A673 (cell line): ENCODE results near the gene IL17A. TPM values are rescaled to one million over a fixed set of nuclear protein-coding genes. Genes with fewer than 3 reads are reported as not detected.

Source experiments
- BruUV-seq: library from RNA; stranded (reverse); fragments of 400-500 nt; replicated peaks from 2 replicates; lab custom pipeline; 2021; lab: Mats Ljungman, UMichigan
- CTCF ChIA-PET: fragments of 300-600 bp; sonication (Branson Sonifier 250); formaldehyde crosslinking; loops from one replicate; lab custom pipeline; 2022; ENCODE audit warnings: antibody characterized with exemption; lab: Charles Lee
- POLR2A ChIA-PET: fragments of 300-600 bp; sonication (Branson Sonifier 250); formaldehyde crosslinking; loops from one replicate; lab custom pipeline; 2022; ENCODE audit warnings: antibody characterized with exemption; ENCODE audit not compliant: low non-redundant PET; lab: Charles Lee
- DNase-seq: peaks from one replicate; pipeline ENCODE4 v3.0.0-alpha.2; 2015; ENCODE audit warnings: low spot score
- H3K27ac ChIP-seq: fragments of 200-600 bp; sonication (generic); 2 replicates; pipeline ENCODE4 v1.5.1; 2016; ENCODE audit warnings: mixed run types, low read depth, mild to moderate bottlenecking, mixed read lengths, antibody characterized with exemption, low read length; ENCODE audit not compliant: poor library complexity, severe bottlenecking
- H3K27me3 ChIP-seq: fragments of 200-600 bp; sonication (generic); replicated peaks from 2 replicates; pipeline ENCODE4 v1.6.1; 2017; ENCODE audit warnings: mixed run types, low read depth, mild to moderate bottlenecking, mixed read lengths, antibody characterized with exemption, low read length; ENCODE audit not compliant: insufficient read depth, poor library complexity
- H3K36me3 ChIP-seq: fragments of 200-600 bp; sonication (generic); 2 replicates; pipeline ENCODE4 v1.6.1; 2016; ENCODE audit warnings: mixed run types, mild to moderate bottlenecking, mixed read lengths, antibody characterized with exemption, low read length; ENCODE audit not compliant: insufficient read depth, poor library complexity, severe bottlenecking
- H3K4me1 ChIP-seq: fragments of 200-600 bp; sonication (generic); 2 replicates; pipeline ENCODE4 v1.6.1; 2017; ENCODE audit warnings: mixed run types, mild to moderate bottlenecking, mixed read lengths, antibody characterized with exemption, low read length; ENCODE audit not compliant: insufficient read depth, poor library complexity, severe bottlenecking
- H3K4me3 ChIP-seq: fragments of 200-600 bp; sonication (generic); 2 replicates; pipeline ENCODE4 v1.5.1; 2016; ENCODE audit warnings: low read depth, mixed run types, mild to moderate bottlenecking, mixed read lengths, low read length; ENCODE audit not compliant: poor library complexity, severe bottlenecking
- H3K9me3 ChIP-seq: fragments of 200-600 bp; sonication (generic); 2 replicates; pipeline ENCODE4 v1.6.1; 2016; ENCODE audit warnings: mixed run types, low read depth, mild to moderate bottlenecking, mixed read lengths, antibody characterized with exemption, low read length; ENCODE audit not compliant: poor library complexity, severe bottlenecking
- EZH2 ChIP-seq: fragments of 200-600 bp; sonication (generic); IDR thresholded peaks from 2 replicates; pipeline ENCODE4 v1.6.1; 2017; ENCODE audit warnings: borderline replicate concordance, low read depth, mild to moderate bottlenecking, mixed read lengths, antibody characterized with exemption, low read length; ENCODE audit not compliant: poor library complexity, severe bottlenecking
- intact Hi-C: fragments of 100-400 bp; cut with micrococcal nuclease; formaldehyde crosslinking; loops from one replicate; pipeline ENCODE4 v1.10.0; 2022; ENCODE audit not compliant: unreplicated experiment
- total RNA-seq: library from RNA; stranded (reverse); gene quantifications from 2 replicates; pipeline ENCODE4 v1.2.3, GENCODE V29; 2021
- TF ChIP-seq, protein P1 (sequence below): fragments of 300-800, 200-600 bp; sonication (generic); conservative IDR thresholded peaks from 2 replicates; pipeline ENCODE4 v1.5.1; 2017; ENCODE audit warnings: low read depth, mild to moderate bottlenecking, antibody characterized with exemption, low read length, moderate library complexity, mixed read lengths

IL17A gene
- total RNA-seq, 1 experiment from 2014 or later: not detected

DNA sequence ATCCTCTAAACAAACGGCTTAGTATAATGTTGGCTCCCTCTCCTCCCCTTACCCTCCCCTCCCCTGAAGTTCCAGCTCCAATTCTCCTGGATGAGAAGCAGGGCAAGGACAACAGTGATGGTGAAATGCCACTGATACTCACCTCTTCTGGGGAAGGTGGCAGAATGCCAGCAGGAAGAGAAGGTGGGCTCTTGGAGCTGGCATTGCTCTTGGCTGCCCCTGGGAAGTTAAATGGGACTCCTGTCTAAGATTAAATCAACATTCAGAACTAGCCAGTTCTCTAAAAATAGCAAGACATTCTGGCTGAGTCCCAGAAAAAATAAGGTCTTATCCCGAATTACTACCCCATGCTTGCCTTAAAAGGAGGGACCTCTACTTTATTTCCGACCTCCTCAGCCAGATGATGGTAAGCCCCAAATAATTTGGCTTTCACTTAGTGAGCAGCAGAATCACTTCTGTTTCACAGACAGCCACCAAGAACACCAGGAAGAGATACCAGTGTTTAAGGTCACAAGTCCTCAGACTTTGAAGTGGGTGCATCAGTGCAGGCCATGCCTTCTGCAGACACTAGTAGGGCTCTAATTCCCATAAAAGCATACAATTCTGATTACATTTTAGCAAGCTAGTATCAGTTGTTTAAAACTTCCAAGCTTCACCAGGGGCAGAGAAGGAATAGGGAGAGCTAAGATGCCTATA, 46.0 kb upstream of the IL17A start:
- no peak for TF ChIP-seq EZH2
- TF ChIP-seq, protein P1, sequence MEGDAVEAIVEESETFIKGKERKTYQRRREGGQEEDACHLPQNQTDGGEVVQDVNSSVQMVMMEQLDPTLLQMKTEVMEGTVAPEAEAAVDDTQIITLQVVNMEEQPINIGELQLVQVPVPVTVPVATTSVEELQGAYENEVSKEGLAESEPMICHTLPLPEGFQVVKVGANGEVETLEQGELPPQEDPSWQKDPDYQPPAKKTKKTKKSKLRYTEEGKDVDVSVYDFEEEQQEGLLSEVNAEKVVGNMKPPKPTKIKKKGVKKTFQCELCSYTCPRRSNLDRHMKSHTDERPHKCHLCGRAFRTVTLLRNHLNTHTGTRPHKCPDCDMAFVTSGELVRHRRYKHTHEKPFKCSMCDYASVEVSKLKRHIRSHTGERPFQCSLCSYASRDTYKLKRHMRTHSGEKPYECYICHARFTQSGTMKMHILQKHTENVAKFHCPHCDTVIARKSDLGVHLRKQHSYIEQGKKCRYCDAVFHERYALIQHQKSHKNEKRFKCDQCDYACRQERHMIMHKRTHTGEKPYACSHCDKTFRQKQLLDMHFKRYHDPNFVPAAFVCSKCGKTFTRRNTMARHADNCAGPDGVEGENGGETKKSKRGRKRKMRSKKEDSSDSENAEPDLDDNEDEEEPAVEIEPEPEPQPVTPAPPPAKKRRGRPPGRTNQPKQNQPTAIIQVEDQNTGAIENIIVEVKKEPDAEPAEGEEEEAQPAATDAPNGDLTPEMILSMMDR: no peak
- intact Hi-C loops: no loop called here
- DNase-seq: no peak
- POLR2A ChIA-PET: no interaction called here
- Histone ChIP-seq H3K36me3 (no peaks in the 10 kb centered on the region), H3K4me3 (no peak overlapping the region), H3K27me3 (no peaks in the 10 kb centered on the region), H3K4me1 (no peaks in the 10 kb centered on the region), H3K9me3 (no peaks in the 10 kb centered on the region), H3K27ac (no peak overlapping the region)
- CTCF ChIA-PET: no interaction called here
- BruUV-seq: no TSS peak

DNA sequence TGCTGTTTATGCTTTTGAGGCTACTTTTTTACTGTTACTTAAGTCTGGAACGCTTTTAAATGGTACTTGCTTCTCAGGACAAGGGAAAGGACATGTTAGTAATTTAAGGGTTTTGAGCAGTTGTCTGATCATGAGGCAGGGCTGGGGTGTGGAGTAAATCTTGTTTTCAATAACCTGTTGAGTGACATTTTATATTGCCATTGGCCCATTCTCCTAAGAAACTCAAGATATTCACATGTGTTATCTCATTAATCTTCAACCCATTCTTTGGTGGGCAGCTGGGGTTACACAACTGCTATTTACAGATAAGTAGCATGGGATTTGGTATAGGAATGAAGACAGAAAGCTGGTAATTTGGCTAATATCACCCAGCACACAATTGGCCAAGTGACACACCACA, 44.6 kb upstream of the IL17A start:
- intact Hi-C loops: no loop called here
- DNase-seq: no peak
- Histone ChIP-seq H3K4me1 (no peaks in the 10 kb centered on the region), H3K36me3 (no peaks in the 10 kb centered on the region), H3K4me3 (no peak overlapping the region), H3K9me3 (no peaks in the 10 kb centered on the region), H3K27ac (no peak overlapping the region), H3K27me3 (no peaks in the 10 kb centered on the region)
- POLR2A ChIA-PET: no interaction called here
- TF ChIP-seq, protein P1: no peak
- no peak for TF ChIP-seq EZH2
- CTCF ChIA-PET: no interaction called here
- no TSS peak for BruUV-seq

DNA sequence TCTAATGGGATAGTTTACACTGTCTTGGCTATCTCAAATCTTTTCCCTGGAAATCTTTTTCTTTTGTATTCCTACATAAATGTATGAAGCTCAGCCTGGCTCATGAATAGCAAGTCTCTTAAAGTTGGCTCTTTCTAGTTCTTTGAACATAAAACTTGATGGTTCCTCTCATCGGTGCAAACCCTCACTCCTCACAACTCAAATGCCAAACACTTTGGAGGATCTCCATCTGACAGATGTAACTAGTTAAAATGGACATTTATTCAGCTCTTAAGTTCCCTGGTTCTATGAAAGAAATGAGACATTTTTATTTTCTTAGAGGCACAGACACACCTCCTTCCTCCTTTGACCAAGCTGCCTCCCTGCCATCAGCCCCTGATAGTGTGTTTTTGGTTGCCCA, 43.6 kb upstream of the IL17A start:
- Histone ChIP-seq H3K9me3 (no peaks in the 10 kb centered on the region), H3K36me3 (no peaks in the 10 kb centered on the region), H3K27me3 (no peaks in the 10 kb centered on the region), H3K4me1 (no peaks in the 10 kb centered on the region), H3K27ac (no peak overlapping the region), H3K4me3 (no peak overlapping the region)
- intact Hi-C loops: no loop called here
- ChIA-PET POLR2A (no interaction called here), CTCF (no interaction called here)
- TF ChIP-seq EZH2: no peak
- TF ChIP-seq, protein P1: no peak
- no peak for DNase-seq
- BruUV-seq: no TSS peak
